Effector memory CD4-positive, alpha-beta T cell (primary cell): ENCODE results near the gene SLC5A5.
A peak's percentile ranks its signal among the peaks of the same experiment; 100 is the strongest.

Experiments used
- DNase-seq, 3 donors: peaks; one replicate each; pipeline ENCODE4 v3.0.0-alpha.2; 2020
- H3K27ac ChIP-seq: 2 replicates; pipeline ENCODE4 v1.7.0; 2013; ENCODE audit warnings: mild to moderate bottlenecking, low read length, moderate library complexity; ENCODE audit not compliant: insufficient read depth, poor library complexity, severe bottlenecking
- H3K27me3 ChIP-seq: replicated peaks from 2 replicates; pipeline ENCODE4 v1.7.0; 2013; ENCODE audit warnings: mild to moderate bottlenecking, low read length; ENCODE audit not compliant: insufficient read depth, control insufficient read depth, poor library complexity, severe bottlenecking
- H3K36me3 ChIP-seq: 2 replicates; pipeline ENCODE4 v1.7.0; 2013; ENCODE audit warnings: mild to moderate bottlenecking, low read length, moderate library complexity; ENCODE audit not compliant: control insufficient read depth, insufficient read depth
- H3K4me1 ChIP-seq: 2 replicates; pipeline ENCODE4 v1.7.0; 2013; ENCODE audit warnings: low read length, mild to moderate bottlenecking; ENCODE audit not compliant: control insufficient read depth, insufficient read depth, poor library complexity, severe bottlenecking
- H3K4me3 ChIP-seq: 2 replicates; pipeline ENCODE4 v1.7.0; 2013; ENCODE audit warnings: low read length, low read depth, mild to moderate bottlenecking; ENCODE audit not compliant: insufficient read depth, poor library complexity, severe bottlenecking
- H3K9me3 ChIP-seq: 2 replicates; pipeline ENCODE4 v1.7.0; 2013; ENCODE audit warnings: mild to moderate bottlenecking, low read length, moderate library complexity; ENCODE audit not compliant: control insufficient read depth

SLC5A5 gene

GRCh38 chr19:17871032-17871877, 490 bp upstream of the SLC5A5 start:
- Histone ChIP-seq H3K27me3 (no peaks in the 10 kb centered on the region), H3K4me3 (peak overlapping the region; percentile 56), H3K36me3 (no peaks in the 10 kb centered on the region), H3K4me1 (peaks cover 22% of the 10 kb centered on the region), H3K9me3 (no peaks in the 10 kb centered on the region), H3K27ac (no peak overlapping the region)
- no peak for DNase-seq

- no peaks in the 10 kb centered on the region for H3K9me3 ChIP-seq
- DNase-seq, result peak in 1 of 3 donors; percentile 18
- H3K36me3 ChIP-seq, result no peaks in the 10 kb centered on the region
- H3K27me3 ChIP-seq, result no peaks in the 10 kb centered on the region
- H3K27ac ChIP-seq, result peak overlapping the region; percentile 53
- H3K4me1 ChIP-seq, result peaks cover 22% of the 10 kb centered on the region
- H3K4me3 ChIP-seq, result peak overlapping the region; percentile 56
Observed at GRCh38 chr19:17872251-17873001, 681 bp downstream of the SLC5A5 start.

- Histone ChIP-seq H3K9me3 (no peaks in the 10 kb centered on the region), H3K27ac (no peak overlapping the region), H3K36me3 (no peaks in the 10 kb centered on the region), H3K4me1 (peaks cover 22% of the 10 kb centered on the region), H3K4me3 (peak overlapping the region; percentile 56), H3K27me3 (no peaks in the 10 kb centered on the region)
- peak; percentile 45 to 51 (median 45) for DNase-seq
Observed at GRCh38 chr19:17873786-17874757, 2.3 kb downstream of the SLC5A5 start.

GRCh38 chr19:17874758-17875135, 3.0 kb downstream of the SLC5A5 start:
- Histone ChIP-seq H3K36me3 (no peaks in the 10 kb centered on the region), H3K9me3 (no peaks in the 10 kb centered on the region), H3K4me3 (no peak overlapping the region), H3K4me1 (peaks cover 22% of the 10 kb centered on the region), H3K27me3 (no peaks in the 10 kb centered on the region), H3K27ac (no peak overlapping the region)
- DNase-seq, result no peak

GRCh38 chr19:17877696-17878095, 6.0 kb downstream of the SLC5A5 start:
- Histone ChIP-seq H3K27me3 (no peaks in the 10 kb centered on the region), H3K36me3 (no peaks in the 10 kb centered on the region), H3K27ac (no peak overlapping the region), H3K4me1 (peaks cover 10% of the 10 kb centered on the region), H3K9me3 (no peaks in the 10 kb centered on the region), H3K4me3 (no peak overlapping the region)
- DNase-seq, result no peak

- H3K27me3 ChIP-seq, result no peaks in the 10 kb centered on the region
- no peaks in the 10 kb centered on the region for H3K4me1 ChIP-seq
- H3K4me3 ChIP-seq, result no peak overlapping the region
- no peak overlapping the region for H3K27ac ChIP-seq
- H3K9me3 ChIP-seq, result no peaks in the 10 kb centered on the region
- H3K36me3 ChIP-seq, result no peaks in the 10 kb centered on the region
- no peak for DNase-seq
Observed at GRCh38 chr19:17879466-17879865, 7.7 kb downstream of the SLC5A5 start.

GRCh38 chr19:17881701-17882100, 10.0 kb downstream of the SLC5A5 start:
- H3K36me3 ChIP-seq, result no peaks in the 10 kb centered on the region
- no peak overlapping the region for H3K27ac ChIP-seq
- no peak for DNase-seq
- H3K27me3 ChIP-seq, result no peaks in the 10 kb centered on the region
- no peak overlapping the region for H3K4me3 ChIP-seq
- H3K4me1 ChIP-seq, result no peaks in the 10 kb centered on the region
- H3K9me3 ChIP-seq, result no peaks in the 10 kb centered on the region

- Histone ChIP-seq H3K4me1 (no peaks in the 10 kb centered on the region), H3K27me3 (no peaks in the 10 kb centered on the region), H3K36me3 (no peaks in the 10 kb centered on the region), H3K9me3 (no peaks in the 10 kb centered on the region), H3K27ac (no peak overlapping the region), H3K4me3 (no peak overlapping the region)
- DNase-seq, result no peak
Observed at GRCh38 chr19:17883627-17884410, 12.1 kb downstream of the SLC5A5 start.

- no peaks in the 10 kb centered on the region for H3K4me1 ChIP-seq
- no peak overlapping the region for H3K4me3 ChIP-seq
- no peaks in the 10 kb centered on the region for H3K36me3 ChIP-seq
- H3K27ac ChIP-seq, result no peak overlapping the region
- no peak for DNase-seq
- H3K9me3 ChIP-seq, result no peaks in the 10 kb centered on the region
- H3K27me3 ChIP-seq, result no peaks in the 10 kb centered on the region
Observed at GRCh38 chr19:17886515-17886914, 14.8 kb downstream of the SLC5A5 start.
